ENCODE measurements around the gene FAM234A.

DNA sequence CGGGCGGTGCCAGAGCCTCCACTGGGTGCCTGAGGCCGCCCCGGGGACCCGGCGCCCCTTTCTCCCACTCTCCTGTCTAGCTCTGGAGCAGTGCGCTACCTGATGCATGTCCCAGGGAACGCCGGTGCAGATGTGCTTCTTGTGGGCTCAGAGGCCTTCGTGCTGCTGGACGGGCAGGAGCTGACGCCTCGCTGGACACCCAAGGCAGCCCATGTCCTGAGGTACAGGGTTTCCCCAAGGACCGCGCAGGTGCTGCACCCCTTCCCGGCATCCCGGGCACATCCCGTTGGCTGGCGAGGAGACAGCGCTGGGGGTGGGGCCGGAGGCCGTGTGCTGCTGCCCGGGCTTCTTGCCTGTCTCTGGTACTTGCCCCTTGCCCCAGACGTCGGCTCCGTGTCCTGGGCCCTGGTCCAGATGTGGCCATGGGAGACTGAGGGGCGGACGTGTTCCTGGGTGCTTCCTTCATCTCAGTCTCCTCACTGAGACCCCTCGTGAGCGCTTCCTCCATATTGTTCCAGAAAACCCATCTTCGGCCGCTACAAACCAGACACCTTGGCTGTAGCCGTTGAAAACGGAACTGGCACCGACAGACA, 28.7 kb downstream of the FAM234A start:
- TF ChIP-seq CTCF (conservative IDR thresholded peaks at IDR 0.05 in 1 of 2, IDR thresholded peaks at IDR 0.05 in 1 of 2; ENCODE audit: extremely low read depth in 1 of 2, insufficient read depth in 1 of 2, low read depth in 1 of 2, low read length in 2 of 2) (no peak), EZH2 (IDR thresholded peaks at IDR 0.05; ENCODE audit: borderline replicate concordance, low read length) (no peak)
